Panc1 (cell line): ENCODE results near the gene ATP6V0D1. TPM values are rescaled to one million over a fixed set of nuclear protein-coding genes. Genes with fewer than 3 reads are reported as not detected.

Source experiments
- ATAC-seq: fragments of 200-7000 bp; cut with Tn5 transposase; 2 replicates; pipeline ENCODE4 v1.9.1; 2020; ENCODE audit warnings: mild to moderate bottlenecking, moderate library complexity
- BruUV-seq: library from RNA; stranded (reverse); fragments of 400-500 nt; replicated peaks from 2 replicates; lab custom pipeline; 2021; lab: Mats Ljungman, UMichigan
- CTCF ChIA-PET: fragments of 300-600 bp; sonication (Branson Sonifier 250); formaldehyde crosslinking; loops from one replicate; lab custom pipeline; 2022; ENCODE audit warnings: antibody characterized with exemption; lab: Charles Lee
- POLR2A ChIA-PET: fragments of 300-600 bp; sonication (Branson Sonifier 250); formaldehyde crosslinking; loops from one replicate; lab custom pipeline; 2022; ENCODE audit warnings: antibody characterized with exemption; lab: Charles Lee
- DNase-seq: peaks from one replicate; pipeline ENCODE4 v3.0.0-alpha.2; 2010; ENCODE audit warnings: low read depth, low spot score
- H3K27ac ChIP-seq: 2 replicates; pipeline ENCODE4 v1.5.1; 2011; ENCODE audit warnings: mild to moderate bottlenecking, low read length, inconsistent platforms
- H3K27me3 ChIP-seq: fragments of 200-500 bp; sonication (Bioruptor generic); 2 replicates; pipeline ENCODE4 v1.6.0; 2014; ENCODE audit warnings: low read length, inconsistent platforms; ENCODE audit not compliant: control insufficient read depth, insufficient read depth
- H3K36me3 ChIP-seq: fragments of 200-500 bp; sonication (Bioruptor generic); 2 replicates; pipeline ENCODE4 v1.5.1; 2014; ENCODE audit warnings: inconsistent platforms, mild to moderate bottlenecking, low read length, moderate library complexity; ENCODE audit not compliant: control insufficient read depth, insufficient read depth
- H3K4me1 ChIP-seq: 2 replicates; pipeline ENCODE4 v1.5.1; 2011; ENCODE audit warnings: inconsistent platforms, mild to moderate bottlenecking, low read length, moderate library complexity; ENCODE audit not compliant: control insufficient read depth, insufficient read depth
- H3K4me3 ChIP-seq, 2 experiments: 2 replicates each; pipeline ENCODE4 v1.5.1; 2011 to 2012; ENCODE audit warnings: low read depth in 2 of 2, low read length in 2 of 2, mild to moderate bottlenecking in 2 of 2, inconsistent platforms in 1 of 2, moderate library complexity in 1 of 2
- H3K9me3 ChIP-seq: fragments of 200-500 bp; sonication (Bioruptor generic); 2 replicates; pipeline ENCODE4 v1.5.1; 2014; ENCODE audit warnings: low read depth, mild to moderate bottlenecking, inconsistent platforms, low read length, moderate library complexity; ENCODE audit not compliant: control insufficient read depth, insufficient read depth
- CTCF ChIP-seq: fragments of 450-650 bp; IDR thresholded peaks from 2 replicates; pipeline ENCODE4 v1.5.1; 2017; ENCODE audit warnings: mild to moderate bottlenecking
- POLR2AphosphoS5 ChIP-seq: IDR thresholded peaks from 2 replicates; pipeline ENCODE4 v1.6.1; 2012; ENCODE audit warnings: mild to moderate bottlenecking, low read depth, low read length, moderate library complexity
- REST ChIP-seq, 2 experiments: IDR thresholded peaks; 2 replicates each; pipeline ENCODE4 v1.6.1; 2011 to 2012; ENCODE audit warnings: low read depth in 2 of 2, control low read depth in 1 of 2, low read length in 1 of 2, mild to moderate bottlenecking in 1 of 2, moderate library complexity in 1 of 2; ENCODE audit not compliant: insufficient read depth in 1 of 2
- SIN3A ChIP-seq: IDR thresholded peaks from 2 replicates; pipeline ENCODE4 v1.6.1; 2012; ENCODE audit warnings: low read depth, mild to moderate bottlenecking, low read length, moderate library complexity, borderline replicate concordance; ENCODE audit not compliant: insufficient read depth
- TCF7L2 ChIP-seq: IDR thresholded peaks from 2 replicates; pipeline ENCODE4 v1.6.1; 2011; ENCODE audit warnings: mild to moderate bottlenecking, low read depth, low read length, inconsistent platforms
- in situ Hi-C: cut with HindIII; loops from 2 replicates; pipeline ENCODE4 v1.10.0; 2016; ENCODE audit warnings: low sequenced_read_pairs, low pct_unique_long_range_greater_than_20kb
- intact Hi-C: fragments of 100-400 bp; cut with micrococcal nuclease; formaldehyde crosslinking; loops from one replicate; pipeline ENCODE4 v1.10.0; 2022; ENCODE audit not compliant: unreplicated experiment
- total RNA-seq: library from RNA; stranded (reverse); gene quantifications from one replicate; pipeline ENCODE4 v1.2.1, GENCODE V29; 2021; ENCODE audit not compliant: unreplicated experiment

The ATP6V0D1 gene
- total RNA-seq, 1 experiment from 2014 or later: 70.8 TPM

GRCh38 chr16:67477960-67478554, 2.9 kb downstream of the ATP6V0D1 start:
- no peak overlapping the region for H3K4me3 ChIP-seq
- no peak for TF ChIP-seq TCF7L2
- no peak for TF ChIP-seq SIN3A
- no peak for TF ChIP-seq POLR2AphosphoS5
- no peak for TF ChIP-seq CTCF
- TF ChIP-seq REST (IDR thresholded peaks at IDR 0.05; ENCODE audit: insufficient read depth in 1 of 2, low read depth in 2 of 2, low read length in 1 of 2): no peak
- H3K9me3 ChIP-seq: no peaks in the 10 kb centered on the region
- no peak overlapping the region for H3K27ac ChIP-seq
- DNase-seq (no peak), ATAC-seq (no peak)
- no peaks in the 10 kb centered on the region for H3K27me3 ChIP-seq
- POLR2A ChIA-PET: no interaction called here
- intact Hi-C loops: no loop called here
- in situ Hi-C loops: no loop called here
- H3K4me1 ChIP-seq: peaks cover 5% of the 10 kb centered on the region; the same call in 1 of the 2 replicates
- no peaks in the 10 kb centered on the region; the same call in 1 of the 2 replicates for H3K36me3 ChIP-seq
- CTCF ChIA-PET: interaction anchor here (0.5 kb wide), 1 partner anchor 128 kb away, joined by 7 read pairs; no protein-coding TSS in a partner anchor
- no TSS peak for BruUV-seq

GRCh38 chr16:67474551-67475455, 6.2 kb downstream of the ATP6V0D1 start:
- ChIA-PET POLR2A (interaction anchor here (0.9 kb wide), 1 partner anchor 75 kb away, joined by 3 read pairs; no protein-coding TSS in a partner anchor), CTCF (no interaction called here)
- Histone ChIP-seq H3K36me3 (no peaks in the 10 kb centered on the region), H3K27ac (no peak overlapping the region), H3K9me3 (no peaks in the 10 kb centered on the region), H3K27me3 (no peaks in the 10 kb centered on the region), H3K4me3 (no peak overlapping the region), H3K4me1 (peaks cover 2% of the 10 kb centered on the region; the same call in 1 of the 2 replicates)
- BruUV-seq: no TSS peak
- intact Hi-C loops (no loop called here), in situ Hi-C loops (no loop called here)
- ATAC-seq: no peak
- TF ChIP-seq REST (IDR thresholded peaks at IDR 0.05; ENCODE audit: insufficient read depth in 1 of 2, low read depth in 2 of 2, low read length in 1 of 2) (no peak), POLR2AphosphoS5 (no peak), TCF7L2 (no peak), CTCF (no peak), SIN3A (no peak)
- DNase-seq: no peak
